ENCODE results near the gene SDC3.

The SDC3 gene

DNA sequence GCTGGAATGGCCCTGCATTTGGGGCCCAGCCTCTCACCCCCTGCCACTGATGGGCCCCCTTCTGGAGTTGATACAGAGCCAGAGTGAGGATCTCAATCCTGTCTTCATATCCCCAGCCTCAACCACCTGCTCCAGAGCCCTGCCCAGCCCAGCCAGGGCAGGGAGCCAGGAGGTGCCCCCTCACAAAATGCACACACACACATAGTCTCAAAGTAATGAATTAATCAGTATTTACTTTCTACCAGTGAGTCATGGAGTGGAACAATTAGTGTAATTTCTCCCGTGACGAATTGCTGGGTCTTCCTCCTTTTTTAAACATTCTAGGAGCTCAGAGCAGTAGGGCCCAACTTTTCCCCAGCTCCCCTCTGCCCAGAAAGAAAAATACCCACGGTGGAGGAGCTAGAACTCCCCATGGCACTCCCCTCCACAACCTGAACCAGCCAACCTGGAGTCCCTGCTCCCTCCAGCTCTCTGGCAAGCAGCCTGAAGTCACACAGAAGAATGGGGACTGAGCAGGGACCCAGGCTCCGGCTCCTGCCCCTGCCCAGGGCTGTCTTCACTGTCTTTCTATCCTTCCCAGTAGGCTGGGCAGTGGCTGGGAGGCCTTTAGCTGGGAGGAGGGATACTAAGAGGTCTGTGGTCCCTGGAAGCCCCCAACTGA, 29.3 kb downstream of the SDC3 start:
- in situ Hi-C loops (cut with HindIII; ENCODE audit: low sequenced_read_pairs), result no loop called here

DNA sequence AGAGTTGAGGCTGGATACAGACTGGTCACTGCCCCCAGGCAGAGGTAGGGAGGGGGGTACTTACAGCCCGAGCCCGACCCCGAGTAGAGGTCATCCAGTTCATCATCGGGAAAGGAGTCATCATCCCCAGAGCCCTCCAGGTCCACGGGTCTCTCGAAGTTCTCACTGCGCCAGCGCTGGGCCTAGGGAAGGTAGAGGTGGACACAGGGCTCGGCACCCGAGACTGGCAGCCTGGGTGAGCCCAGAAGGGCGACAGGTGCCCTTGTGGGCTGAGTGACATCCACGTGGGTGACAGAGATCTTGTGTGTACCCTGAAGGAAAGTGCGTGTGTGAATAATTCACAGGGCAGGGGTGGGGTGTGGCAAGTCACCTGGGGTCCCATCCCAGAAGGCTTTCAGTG, 30.0 kb downstream of the SDC3 start:
- in situ Hi-C loops (cut with HindIII; ENCODE audit: low sequenced_read_pairs), result no loop called here

DNA sequence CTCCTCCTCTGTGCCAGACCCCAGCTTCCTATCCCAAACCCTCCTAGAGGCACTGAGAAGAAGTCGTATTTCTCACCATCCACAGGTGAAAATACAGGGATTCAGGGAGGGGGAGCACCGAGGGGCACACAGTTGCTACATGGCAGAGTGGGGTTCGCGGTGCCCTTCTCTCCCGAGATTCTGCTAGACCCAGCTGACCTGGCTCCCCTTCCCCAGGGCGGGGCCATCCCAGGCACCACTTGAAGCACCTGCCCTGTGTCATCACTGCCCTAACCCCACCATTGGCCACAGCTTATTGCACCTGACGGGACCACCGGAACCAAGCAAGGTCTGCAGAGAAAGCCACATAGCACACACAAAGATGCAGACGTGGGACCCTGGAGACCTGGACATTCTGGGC, 30.5 kb downstream of the SDC3 start:
- in situ Hi-C loops (cut with HindIII; ENCODE audit: low sequenced_read_pairs), result no loop called here

DNA sequence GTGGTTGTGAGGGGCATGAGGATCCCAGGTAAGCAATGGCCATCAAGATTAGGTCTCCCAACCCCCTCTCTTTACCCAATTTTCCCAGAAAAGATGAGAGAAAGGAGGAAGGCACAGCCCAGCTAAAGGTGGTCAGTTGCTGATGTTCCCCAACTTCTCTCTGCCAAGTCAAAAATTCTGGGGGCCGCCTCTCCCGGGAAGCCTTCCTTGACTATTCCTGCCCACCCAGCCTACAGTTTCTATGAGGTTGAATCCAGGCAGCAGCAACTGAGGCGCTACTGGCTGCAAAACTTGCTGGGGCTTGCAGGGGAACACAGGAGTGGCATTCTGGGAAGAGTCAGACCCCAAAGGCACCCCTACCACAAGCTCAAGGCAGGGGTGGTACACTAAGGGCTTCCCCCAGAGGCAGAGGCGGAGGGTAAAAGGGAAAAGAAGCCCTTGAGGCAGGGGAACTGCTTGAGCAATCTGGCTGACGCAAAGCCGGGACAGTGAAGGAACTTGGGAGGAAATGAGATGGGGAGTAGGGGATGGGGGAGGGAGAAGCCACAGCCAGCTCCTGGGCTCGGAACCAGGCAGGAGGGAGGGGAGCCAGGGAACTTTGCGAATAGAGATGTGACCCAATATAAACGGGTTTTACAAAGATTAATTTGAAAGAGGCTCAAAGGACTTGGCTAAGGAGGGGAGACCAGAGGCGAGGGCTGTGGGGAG, 31.2 kb downstream of the SDC3 start:
- in situ Hi-C loops (cut with HindIII; ENCODE audit: low sequenced_read_pairs), result no loop called here

DNA sequence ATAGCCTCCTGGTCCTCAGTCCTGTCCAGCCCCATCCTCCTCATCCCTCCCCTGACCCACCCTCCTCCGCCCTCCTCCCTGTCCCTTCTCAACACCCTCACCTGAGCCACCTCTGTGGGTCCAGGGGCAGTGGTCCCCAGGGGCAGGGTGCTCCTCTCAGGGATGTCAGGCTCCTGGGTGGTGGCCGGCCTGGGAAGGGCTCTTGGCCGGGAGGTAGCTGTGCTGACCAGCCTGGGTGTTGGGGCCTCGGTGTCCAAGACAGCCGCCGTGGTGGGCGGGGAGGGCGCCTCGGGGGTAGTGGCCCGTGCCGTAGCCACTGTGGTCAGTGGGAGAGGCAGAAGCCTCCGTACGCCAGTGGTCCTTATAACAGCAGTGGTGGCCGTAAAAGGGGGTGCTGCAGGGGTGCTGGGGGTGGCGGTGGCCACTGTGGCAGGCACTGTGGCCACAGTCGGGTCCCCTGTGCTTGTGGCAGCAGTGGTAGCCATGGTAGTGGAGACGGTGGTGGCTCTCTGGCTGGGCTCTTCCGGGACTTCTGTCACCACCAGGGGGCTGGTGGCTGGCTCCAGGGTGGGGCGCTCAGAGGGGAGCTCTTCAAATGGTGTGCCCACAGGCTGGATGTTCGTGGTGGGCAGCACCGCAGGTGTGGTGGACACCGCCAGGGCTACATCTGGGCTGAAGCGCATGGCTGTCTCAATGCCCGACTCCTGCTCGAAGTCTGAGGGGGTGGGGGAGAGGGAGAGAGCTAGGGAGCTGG, 31.9 kb downstream of the SDC3 start:
- in situ Hi-C loops (cut with HindIII; ENCODE audit: low sequenced_read_pairs), result no loop called here

DNA sequence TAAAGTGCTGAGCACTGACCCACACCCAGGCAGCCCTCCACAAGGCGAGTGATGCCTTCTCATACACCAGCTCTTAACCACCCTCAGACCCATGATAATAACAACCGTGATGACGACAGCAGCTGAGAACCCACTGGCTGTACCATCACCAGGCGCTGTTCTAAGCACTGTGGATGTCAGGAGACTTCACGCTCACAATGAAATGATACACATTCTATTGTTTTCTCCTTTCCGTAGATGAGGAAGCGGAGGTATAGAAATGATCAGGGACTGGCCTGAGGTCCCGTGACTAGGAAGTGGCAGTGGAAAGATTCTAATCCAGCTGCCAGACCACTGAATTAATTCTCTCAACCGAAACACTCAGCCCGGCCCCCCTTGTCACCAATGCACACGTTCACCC, 32.6 kb downstream of the SDC3 start:
- in situ Hi-C loops (cut with HindIII; ENCODE audit: low sequenced_read_pairs), result no loop called here

DNA sequence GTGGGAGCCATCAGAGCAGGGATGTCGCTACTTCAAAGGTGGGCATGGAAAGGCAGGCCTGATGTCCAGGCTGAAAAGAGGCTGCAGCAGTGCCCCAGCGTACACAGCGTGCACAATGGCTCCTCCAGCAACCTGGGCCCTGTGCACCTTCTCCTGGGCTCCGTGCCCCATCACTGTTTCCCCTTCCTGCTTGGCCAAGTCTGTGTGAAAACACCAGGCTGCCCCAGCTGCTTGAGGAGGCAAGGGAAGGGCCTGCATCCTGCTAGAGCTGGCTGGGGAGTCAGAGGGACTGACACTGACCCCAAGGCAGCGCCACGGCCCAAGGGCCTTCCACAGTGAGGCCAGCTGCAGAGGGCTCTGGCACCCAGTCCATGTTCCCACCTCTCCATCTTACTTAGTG, 33.4 kb downstream of the SDC3 start:
- in situ Hi-C loops (cut with HindIII; ENCODE audit: low sequenced_read_pairs), result no loop called here

DNA sequence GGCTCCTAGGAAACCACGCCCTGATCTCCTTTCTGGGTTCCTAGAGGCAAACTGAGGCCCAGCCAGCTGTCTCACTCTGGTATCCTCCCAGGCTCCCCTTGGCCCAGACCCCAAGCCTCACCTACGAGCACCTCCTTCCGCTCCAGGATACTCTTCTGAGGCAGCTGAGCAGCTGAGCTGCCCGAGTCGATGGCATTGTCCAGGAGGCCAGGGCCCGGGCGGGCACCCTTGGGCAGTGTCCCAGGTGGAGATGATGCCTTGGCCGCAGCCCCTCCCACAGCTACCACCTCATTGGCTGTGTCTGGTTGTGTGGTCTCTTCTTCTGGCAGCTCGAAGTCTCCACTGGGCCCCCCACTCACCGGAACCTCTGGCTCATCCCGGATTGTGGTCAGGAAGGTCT, 34.4 kb downstream of the SDC3 start:
- in situ Hi-C loops (cut with HindIII; ENCODE audit: low sequenced_read_pairs), result no loop called here

DNA sequence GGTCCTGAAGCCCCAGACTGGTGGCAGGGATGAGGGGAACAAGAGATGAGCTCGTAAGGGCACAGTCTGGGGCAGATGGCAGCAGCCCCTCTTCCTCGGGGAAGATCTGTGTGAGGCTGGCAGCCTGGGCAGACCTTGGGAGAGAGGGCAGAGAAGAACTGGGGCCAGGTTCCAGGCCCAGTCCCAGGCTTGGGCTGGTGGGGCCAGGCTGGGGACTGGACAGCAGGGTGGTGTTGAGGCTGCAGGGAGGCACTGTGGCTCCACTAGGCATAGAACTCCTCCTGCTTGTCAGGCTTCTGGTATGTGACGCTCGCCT, 35.7 kb downstream of the SDC3 start:
- in situ Hi-C loops (cut with HindIII; ENCODE audit: low sequenced_read_pairs), result no loop called here

DNA sequence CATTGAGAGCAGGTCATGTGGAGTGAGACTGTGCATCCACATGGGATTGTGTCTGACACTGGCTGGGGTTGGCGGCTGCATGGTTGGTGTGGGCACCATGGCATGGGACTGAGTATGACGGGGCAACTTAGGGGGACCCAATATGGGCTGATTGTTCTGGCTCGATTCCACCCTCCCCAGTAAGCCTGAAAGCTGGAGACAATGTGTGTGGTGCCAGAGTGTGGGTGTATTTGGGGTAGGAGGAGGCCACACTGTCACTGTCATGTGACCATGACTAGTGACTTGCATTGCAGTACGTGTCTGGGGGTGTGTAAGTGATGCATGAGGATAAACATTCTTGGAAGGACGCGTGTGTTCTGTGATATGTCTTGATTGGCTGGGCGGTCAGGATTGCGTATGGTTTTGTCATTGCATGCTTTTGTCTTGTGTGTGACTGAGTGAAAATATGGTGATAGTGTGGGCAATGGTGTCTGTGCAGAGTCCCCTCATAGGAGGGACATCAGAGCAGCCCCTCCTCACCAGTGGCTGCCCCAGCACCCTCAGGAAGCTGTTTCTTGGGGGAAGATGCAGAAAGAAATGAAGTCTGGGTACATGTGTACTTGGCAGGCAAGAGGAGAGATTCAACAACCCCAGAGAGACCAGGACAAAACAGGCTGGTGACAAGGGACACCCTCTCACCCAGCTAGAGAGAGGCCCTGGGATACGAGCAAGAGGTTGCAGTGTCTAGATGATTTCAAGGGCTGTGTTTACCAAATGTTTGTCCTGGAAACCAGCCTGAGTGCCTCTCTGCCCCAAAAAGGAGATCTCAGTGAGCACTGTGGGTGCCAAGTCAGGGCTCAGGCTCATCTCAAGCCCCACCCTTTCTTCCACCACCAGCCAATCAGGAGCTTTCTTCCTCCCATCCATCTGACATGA, 36.3 kb downstream of the SDC3 start:
- in situ Hi-C loops (cut with HindIII; ENCODE audit: low sequenced_read_pairs), result no loop called here

DNA sequence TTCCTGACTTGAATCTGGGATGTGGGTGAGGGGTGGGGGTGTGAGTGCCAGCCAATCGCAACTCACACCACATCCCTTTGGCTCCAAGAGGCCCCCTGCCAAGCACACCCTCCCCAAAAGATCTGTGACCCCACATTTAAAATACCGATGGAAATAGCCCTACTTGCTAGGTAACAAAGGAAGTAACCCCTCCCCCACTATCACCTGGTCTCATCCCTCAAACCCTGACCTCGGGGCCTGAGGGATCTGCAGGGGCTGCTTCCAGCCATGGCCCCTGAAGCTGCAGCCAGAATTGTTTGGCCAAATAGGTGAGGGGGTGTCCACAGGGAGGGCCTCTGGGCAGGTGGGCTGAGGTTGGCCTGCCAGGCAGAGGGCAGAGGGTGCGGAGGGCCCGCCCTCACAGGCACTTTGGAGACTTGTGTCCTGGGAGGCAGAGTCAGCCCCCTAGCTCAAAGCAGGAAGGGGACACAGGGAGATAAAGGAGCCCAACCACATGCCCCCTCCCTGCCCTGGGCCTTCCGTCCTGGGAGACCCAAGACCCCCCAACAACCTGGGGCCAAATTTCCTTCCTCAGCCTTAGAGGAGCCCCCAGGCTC, 37.2 kb downstream of the SDC3 start:
- in situ Hi-C loops (cut with HindIII; ENCODE audit: low sequenced_read_pairs), result no loop called here

DNA sequence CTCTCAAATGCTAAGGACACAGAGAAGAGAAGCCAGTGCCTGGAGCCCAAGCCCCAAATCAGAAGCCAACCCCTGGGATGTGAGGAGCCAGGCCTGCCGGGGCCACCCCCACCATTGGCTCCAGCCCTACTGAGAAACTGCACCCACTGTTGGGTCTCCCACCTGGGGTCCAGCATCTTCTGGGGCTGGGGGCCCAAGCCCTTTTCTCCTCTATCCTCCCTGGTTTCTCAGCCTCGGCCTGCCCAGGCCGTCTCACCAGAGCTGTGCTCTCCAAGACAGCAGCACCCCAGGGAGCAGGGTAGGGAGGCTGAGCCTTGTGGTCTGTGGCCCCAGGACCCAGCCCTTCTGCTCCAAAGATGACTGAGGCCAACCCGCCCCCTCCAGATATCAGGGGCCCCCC, 37.9 kb downstream of the SDC3 start:
- in situ Hi-C loops (cut with HindIII; ENCODE audit: low sequenced_read_pairs), result no loop called here

DNA sequence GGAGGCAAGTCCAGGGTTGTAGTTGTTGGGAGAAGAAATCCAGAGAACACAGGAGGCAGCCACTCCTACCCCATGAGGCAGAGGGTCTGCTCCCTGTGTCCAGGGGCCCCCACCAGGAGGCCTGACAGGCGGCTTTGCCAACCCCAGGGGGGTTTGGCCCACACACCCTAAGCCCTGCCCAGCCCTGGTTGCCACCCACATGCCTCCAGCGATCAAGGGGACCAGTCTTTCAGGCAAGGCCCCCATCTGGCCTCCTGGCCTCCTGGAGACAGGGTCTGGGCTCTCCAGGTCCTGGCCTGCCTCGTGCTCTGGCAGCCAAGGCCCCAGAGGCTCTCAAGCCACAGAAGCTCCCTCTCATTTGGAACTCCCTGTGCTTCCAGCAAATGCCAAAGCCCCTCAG, 38.5 kb downstream of the SDC3 start:
- in situ Hi-C loops (cut with HindIII; ENCODE audit: low sequenced_read_pairs), result no loop called here

DNA sequence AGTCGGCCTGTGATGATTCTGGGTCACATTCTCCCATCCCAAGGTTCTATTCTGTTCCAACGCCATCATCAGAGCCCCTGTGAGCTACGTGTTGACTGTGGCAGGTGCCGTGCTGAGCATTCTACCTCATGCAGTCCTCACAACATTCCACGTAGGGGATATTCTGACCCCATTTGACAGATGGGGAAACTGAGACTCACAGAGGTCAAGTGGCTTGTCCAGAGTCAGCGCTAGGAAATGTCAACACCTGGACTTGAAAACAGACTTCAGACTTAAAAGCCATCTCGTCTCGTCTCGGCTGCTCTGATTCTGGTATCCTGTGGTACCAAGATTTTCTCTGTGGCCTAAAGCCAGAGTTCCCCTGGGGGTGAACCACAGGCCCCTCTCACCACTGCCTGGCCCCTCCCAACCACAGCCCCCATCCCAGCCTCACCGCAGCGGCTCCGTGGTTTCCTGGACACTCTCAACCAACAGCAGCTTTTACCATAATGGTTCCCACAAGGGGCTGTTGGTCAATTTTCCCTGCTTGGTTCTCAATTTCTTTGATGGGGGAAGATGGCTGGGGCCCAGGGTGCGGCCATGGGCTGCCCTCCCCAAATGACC, 39.6 kb downstream of the SDC3 start:
- in situ Hi-C loops (cut with HindIII; ENCODE audit: low sequenced_read_pairs), result loop anchor here (5.0 kb wide), 2 partner anchors 38 to 47 kb away; partner anchors contain the start of gene SDC3

DNA sequence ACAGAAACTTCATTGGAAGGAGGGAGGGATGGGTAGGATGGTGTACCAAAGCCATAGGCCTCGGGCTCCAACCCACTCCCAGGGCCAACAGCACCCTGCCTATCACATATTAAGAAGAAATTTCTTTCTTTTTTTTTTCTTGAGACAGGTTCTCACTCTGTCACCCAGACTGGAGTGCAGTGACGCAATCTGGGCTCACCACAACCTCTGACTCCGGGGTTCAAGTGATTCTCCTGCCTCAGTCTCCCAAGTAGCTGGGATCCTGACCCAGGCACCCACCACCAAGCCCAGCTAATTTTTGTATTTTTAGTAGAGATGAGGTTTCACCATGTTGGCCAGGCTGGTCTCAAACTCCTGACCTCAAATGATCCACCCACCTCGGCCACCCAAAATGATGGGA, 40.5 kb downstream of the SDC3 start:
- in situ Hi-C loops (cut with HindIII; ENCODE audit: low sequenced_read_pairs), result loop anchor here (5.0 kb wide), 2 partner anchors 39 to 46 kb away; partner anchors contain the start of gene SDC3

DNA sequence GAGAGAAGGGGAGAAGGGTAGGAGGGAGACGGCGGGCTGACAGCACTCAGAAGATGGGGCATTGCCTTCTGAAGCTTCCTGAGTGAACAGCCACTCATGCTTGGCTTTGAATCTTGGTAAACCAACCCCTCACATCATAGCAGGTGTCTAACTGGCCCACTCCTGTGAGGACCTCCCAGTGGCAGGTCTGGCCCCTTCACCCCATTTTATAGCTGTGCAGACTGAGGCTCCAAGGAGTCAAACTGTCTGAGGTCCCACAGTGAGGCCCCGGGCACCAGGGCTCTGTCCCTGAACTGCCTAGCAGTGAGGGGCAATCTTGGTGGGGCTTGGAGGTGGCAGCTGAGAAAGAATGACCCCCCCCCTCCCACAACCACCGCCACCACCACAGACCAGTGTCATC, 41.0 kb downstream of the SDC3 start:
- in situ Hi-C loops (cut with HindIII; ENCODE audit: low sequenced_read_pairs), result loop anchor here (5.0 kb wide), 2 partner anchors 40 to 45 kb away; partner anchors contain the start of gene SDC3

DNA sequence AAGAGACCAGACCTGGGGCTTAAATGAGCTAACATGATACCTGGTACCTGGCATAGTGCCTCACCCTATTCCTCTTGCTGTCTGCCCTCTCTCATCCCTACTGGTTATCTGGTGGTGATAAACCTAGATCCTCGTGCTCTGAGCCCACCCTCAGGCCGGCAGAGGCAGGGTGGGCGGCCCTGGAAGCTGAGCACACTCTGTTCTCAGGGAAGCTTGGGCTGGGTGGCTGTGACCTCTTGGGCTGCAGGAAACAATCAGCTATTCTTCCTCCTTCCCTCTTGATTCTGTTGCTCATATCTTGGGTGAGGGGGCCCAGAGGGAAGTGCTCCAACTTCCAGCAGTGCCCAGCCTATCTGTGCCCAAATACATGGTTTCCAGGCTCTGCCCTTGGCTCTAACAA, 42.0 kb downstream of the SDC3 start:
- in situ Hi-C loops (cut with HindIII; ENCODE audit: low sequenced_read_pairs), result loop anchor here (5.0 kb wide), 2 partner anchors 41 to 44 kb away; partner anchors contain the start of gene SDC3

DNA sequence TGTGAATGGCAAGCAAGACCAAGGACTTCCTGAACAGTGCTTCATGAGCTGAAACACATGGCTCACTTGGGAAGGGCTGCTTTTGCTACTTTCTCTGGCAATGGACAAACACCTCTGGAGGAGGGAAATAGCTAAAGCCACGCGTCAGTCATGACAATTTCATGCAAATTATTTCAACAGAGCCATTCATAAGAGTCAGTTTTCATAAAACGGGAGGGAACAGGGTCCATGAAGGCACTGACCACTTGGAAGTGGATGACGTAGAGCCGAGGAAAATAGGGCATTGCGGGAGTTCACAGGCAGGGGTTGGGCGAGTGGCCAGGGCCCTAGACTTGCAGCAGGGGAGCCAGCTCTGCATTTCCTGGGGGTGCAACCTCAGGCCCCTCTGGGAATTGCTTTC, 43.9 kb downstream of the SDC3 start:
- in situ Hi-C loops (cut with HindIII; ENCODE audit: low sequenced_read_pairs), result loop anchor here (5.0 kb wide), 2 partner anchors 42 to 43 kb away; partner anchors contain the start of gene SDC3

DNA sequence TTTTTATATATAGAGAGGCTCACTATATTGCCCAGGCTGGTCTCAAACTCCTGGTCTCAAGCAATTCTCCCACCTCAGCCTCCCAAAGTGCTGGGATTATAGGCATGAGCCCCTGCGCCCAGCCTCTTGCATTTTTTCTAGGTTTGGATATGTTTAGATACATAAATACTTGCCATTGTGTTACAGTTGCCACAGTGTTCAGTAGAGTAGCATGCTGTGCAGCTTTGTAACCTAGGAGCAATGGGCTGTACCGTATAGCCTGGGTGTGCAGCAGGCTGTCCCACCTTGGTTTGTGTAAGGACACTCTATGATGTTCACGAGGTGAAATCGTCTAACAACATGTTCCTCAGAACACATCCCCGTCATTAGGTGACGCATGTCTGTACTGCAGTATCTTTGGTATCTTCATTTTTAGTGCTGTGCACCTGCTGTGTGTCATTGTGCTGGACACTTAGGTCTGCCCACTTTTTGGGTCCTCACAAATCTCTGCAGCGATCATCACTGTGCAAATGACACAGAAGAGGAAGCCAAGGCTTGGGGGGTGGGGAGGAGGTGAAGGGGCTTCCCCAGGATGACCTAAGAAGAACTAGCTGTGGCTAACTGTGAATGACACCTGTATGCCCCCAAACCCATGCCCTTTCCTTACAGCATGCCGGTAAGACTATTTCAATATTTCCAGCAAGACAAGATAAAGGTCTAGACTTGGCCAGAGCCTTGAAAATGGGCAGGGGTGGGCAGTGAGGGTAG, 44.5 kb downstream of the SDC3 start:
- in situ Hi-C loops (cut with HindIII; ENCODE audit: low sequenced_read_pairs), result no loop called here
